H1 (cell line): ENCODE data around the gene IL32. TPM values are rescaled to one million over a fixed set of nuclear protein-coding genes. Genes with fewer than 3 reads are reported as not detected.
A peak's percentile ranks its signal among the peaks of the same experiment; 100 is the strongest.

Experiments
- BACH1 ChIP-seq: IDR thresholded peaks from 2 replicates; pipeline ENCODE4 v1.6.1; 2012; ENCODE audit warnings: low read length, improper control_type of control experiment
- BCL11A ChIP-seq, 2 experiments: IDR thresholded peaks; one replicate each; pipeline ENCODE4 v1.6.1; 2011; ENCODE audit warnings: low read depth in 2 of 2, low read length in 2 of 2, mild to moderate bottlenecking in 2 of 2
- BRCA1 ChIP-seq: IDR thresholded peaks from 2 replicates; pipeline ENCODE4 v1.6.1; 2012; ENCODE audit warnings: low read depth, low read length, improper control_type of control experiment
- EZH2 ChIP-seq: fragments of 200-600 bp; sonication (generic); IDR thresholded peaks from 2 replicates; pipeline ENCODE4 v1.7.1; 2012; ENCODE audit warnings: low read depth, mild to moderate bottlenecking, moderate library complexity, low read length, inconsistent platforms; ENCODE audit not compliant: severe bottlenecking
- FOSL1 ChIP-seq: IDR thresholded peaks from 2 replicates; pipeline ENCODE4 v1.6.1; 2011; ENCODE audit warnings: mild to moderate bottlenecking, low read depth, low read length, moderate library complexity; ENCODE audit not compliant: insufficient read depth
- GABPA ChIP-seq: IDR thresholded peaks from 2 replicates; pipeline ENCODE4 v1.6.1; 2011; ENCODE audit warnings: mild to moderate bottlenecking, low read length, moderate library complexity, borderline replicate concordance; ENCODE audit not compliant: insufficient read depth
- GTF2F1 ChIP-seq: IDR thresholded peaks from 2 replicates; pipeline ENCODE4 v1.6.1; 2012; ENCODE audit warnings: low read depth, low read length, improper control_type of control experiment, borderline replicate concordance
- HDAC2 ChIP-seq, 2 experiments: fragments of 300-600 bp in 1 of 2; sonication (generic) in 1 of 2; IDR thresholded peaks; 2 replicates each; pipeline ENCODE4 v1.6.1; 2011 to 2012; ENCODE audit warnings: low read depth in 2 of 2, low read length in 2 of 2, mild to moderate bottlenecking in 2 of 2, moderate library complexity in 2 of 2, borderline replicate concordance in 1 of 2, inconsistent platforms in 1 of 2
- MAFK ChIP-seq: IDR thresholded peaks from 2 replicates; pipeline ENCODE4 v1.6.1; 2012; ENCODE audit warnings: low read depth, mild to moderate bottlenecking, improper control_type of control experiment, low read length
- PHF8 ChIP-seq: fragments of 200-600 bp; sonication (generic); conservative IDR thresholded peaks from 2 replicates; pipeline ENCODE4 v1.7.1; 2012; ENCODE audit warnings: low read depth, mild to moderate bottlenecking, inconsistent platforms, low read length, moderate library complexity
- RBBP5 ChIP-seq: IDR thresholded peaks from 2 replicates; pipeline ENCODE4 v1.7.1; 2012; ENCODE audit warnings: low read depth, mild to moderate bottlenecking, inconsistent platforms, low read length, moderate library complexity, borderline replicate concordance
- RNF2 ChIP-seq: fragments of 200-900, 300-1000 bp; sonication (generic); IDR thresholded peaks from 2 replicates; pipeline ENCODE4 v1.7.1; 2016; ENCODE audit warnings: borderline replicate concordance, low read depth, mild to moderate bottlenecking, antibody characterized with exemption, low read length; ENCODE audit not compliant: poor library complexity, severe bottlenecking; ENCODE audit errors: missing control alignments
- SIN3A ChIP-seq, 2 experiments: IDR thresholded peaks in 1 of 2; conservative IDR thresholded peaks in 1 of 2; 2 replicates each; pipeline ENCODE4 v1.6.1; 2011 to 2012; ENCODE audit warnings: low read length in 2 of 2, improper control_type of control experiment in 1 of 2, low read depth in 1 of 2, mild to moderate bottlenecking in 1 of 2
- SRF ChIP-seq: IDR thresholded peaks from 2 replicates; pipeline ENCODE4 v1.6.1; 2011; ENCODE audit warnings: mild to moderate bottlenecking, low read depth, low read length, moderate library complexity
- TAF7 ChIP-seq: optimal IDR thresholded peaks from 2 replicates; pipeline ENCODE3; 2011; ENCODE audit warnings: low read depth, mild to moderate bottlenecking, inconsistent platforms, low read length, moderate library complexity, borderline replicate concordance
- TBP ChIP-seq: IDR thresholded peaks from 2 replicates; pipeline ENCODE4 v1.6.1; 2011; ENCODE audit warnings: low read depth, low read length, improper control_type of control experiment
- YY1 ChIP-seq: IDR thresholded peaks from 2 replicates; pipeline ENCODE4 v1.6.1; 2011; ENCODE audit warnings: low read depth, mild to moderate bottlenecking, low read length
- ZNF274 ChIP-seq: IDR thresholded peaks from 2 replicates; pipeline ENCODE4 v1.7.0; 2012; ENCODE audit warnings: low read length, borderline replicate concordance; ENCODE audit errors: extremely low read depth
- polyA plus RNA-seq, 7 experiments: library from polyadenylated mRNA; depleted of rRNA in 3 of 7; stranded (reverse) in 5 of 7; unstranded in 2 of 7; fragments of >200 nt in 5 of 7; fragments of 200-250 nt in 2 of 7; gene quantifications; 1 replicate in 5 of 7; 2 replicates in 1 of 7; 4 replicates in 1 of 7; pipeline versions ENCODE4 v1.2.1 to v1.2.3, GENCODE V29; 2011 to 2013; ENCODE audit warnings: missing spikeins in 2 of 7, mixed read lengths in 2 of 7
- total RNA-seq: library from RNA; stranded (reverse); fragmentation: NEBNext Ultra II Directional; extraction: Animal tissue kit (Norgen Biotek cat#: 25700); gene quantifications from 2 replicates; pipeline ENCODE4 v1.2.1, GENCODE V29; 2021
- TF ChIP-seq, protein P1 (sequence below), 3 experiments: IDR thresholded peaks; 1 replicate in 2 of 3; 2 replicates in 1 of 3; pipeline versions ENCODE4 v1.5.1 to v1.6.1; 2011; ENCODE audit warnings: low read length in 3 of 3, mild to moderate bottlenecking in 3 of 3, inconsistent platforms in 2 of 3, low read depth in 1 of 3, moderate library complexity in 1 of 3; ENCODE audit not compliant: insufficient read depth in 1 of 3; ENCODE audit errors: control extremely low read depth in 1 of 3

The IL32 gene
- total and polyA plus RNA-seq, 2 of the 8 experiments (the other 6 are each of a cell fraction or from before 2014, with no cell fraction given), result 2.7 to 5.0 TPM

DNA sequence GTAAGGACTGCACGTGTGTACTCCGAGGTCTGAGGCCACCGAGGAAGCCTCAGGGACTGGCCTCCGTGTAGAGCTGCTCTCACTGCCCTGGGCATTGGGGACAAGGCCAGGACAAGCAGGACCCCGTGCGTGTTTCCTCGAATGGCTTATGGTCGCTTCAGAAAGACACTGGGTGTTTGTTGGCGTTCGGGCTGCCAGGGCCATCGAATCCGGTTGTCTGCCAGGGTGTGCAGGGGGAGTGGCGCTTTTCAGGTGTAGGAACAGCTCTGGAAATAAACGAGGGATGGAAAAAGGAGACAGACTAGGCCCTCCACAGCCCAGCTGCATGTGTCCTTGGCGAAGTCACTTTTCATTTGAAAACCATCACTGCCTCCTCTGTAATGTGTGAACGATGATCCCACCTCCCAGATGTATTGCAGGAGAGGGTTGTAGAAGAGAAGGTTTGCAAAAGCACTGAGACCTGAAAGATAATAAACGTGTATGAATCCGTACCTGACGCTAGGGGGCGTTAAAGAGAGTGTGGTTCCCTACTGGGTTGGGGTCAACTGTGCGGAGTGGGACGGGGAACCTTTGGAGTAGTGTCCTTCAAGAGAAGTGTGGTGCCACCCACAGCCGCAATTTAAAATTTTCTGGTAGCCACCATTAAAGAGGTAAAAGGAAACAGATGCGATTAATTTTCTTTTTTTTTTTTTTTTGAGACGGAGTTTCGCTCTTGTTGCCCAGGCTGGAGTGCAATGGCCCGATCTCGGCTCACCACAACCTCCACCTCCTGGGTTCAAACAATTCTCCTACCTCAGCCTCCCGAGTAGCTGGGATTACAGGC lies 35.8 kb downstream of the IL32 start (continued):
- no peak for TF ChIP-seq EZH2
- TF ChIP-seq TAF7, result no peak
- no peak for TF ChIP-seq RNF2
- no peak for TF ChIP-seq BCL11A (IDR thresholded peaks at IDR 0.05; ENCODE audit: low read depth in 2 of 2, low read length in 2 of 2)
- no peak for TF ChIP-seq FOSL1
- TF ChIP-seq GTF2F1, result no peak
- 0 out of 2 replicates have a peak, but pooled peaks have one; percentile 31 for TF ChIP-seq YY1
- TF ChIP-seq ZNF274, result no peak
- peak; percentile 34; the same call in 1 of the 2 replicates for TF ChIP-seq BACH1
- TF ChIP-seq PHF8, result no peak
- TF ChIP-seq HDAC2 (IDR thresholded peaks at IDR 0.05; ENCODE audit: borderline replicate concordance in 1 of 2, low read depth in 2 of 2, low read length in 2 of 2), result peak in 1 of 2 experiments; percentile 26; a peak in 1 of 4 replicates
- TF ChIP-seq SIN3A (conservative IDR thresholded peaks at IDR 0.05 in 1 of 2, IDR thresholded peaks at IDR 0.05 in 1 of 2; ENCODE audit: low read depth in 1 of 2, low read length in 2 of 2), result no peak
- no peak for TF ChIP-seq TBP
- TF ChIP-seq GABPA, result no peak
- TF ChIP-seq RBBP5, result no peak
- no peak for TF ChIP-seq BRCA1
- TF ChIP-seq, protein P1, sequence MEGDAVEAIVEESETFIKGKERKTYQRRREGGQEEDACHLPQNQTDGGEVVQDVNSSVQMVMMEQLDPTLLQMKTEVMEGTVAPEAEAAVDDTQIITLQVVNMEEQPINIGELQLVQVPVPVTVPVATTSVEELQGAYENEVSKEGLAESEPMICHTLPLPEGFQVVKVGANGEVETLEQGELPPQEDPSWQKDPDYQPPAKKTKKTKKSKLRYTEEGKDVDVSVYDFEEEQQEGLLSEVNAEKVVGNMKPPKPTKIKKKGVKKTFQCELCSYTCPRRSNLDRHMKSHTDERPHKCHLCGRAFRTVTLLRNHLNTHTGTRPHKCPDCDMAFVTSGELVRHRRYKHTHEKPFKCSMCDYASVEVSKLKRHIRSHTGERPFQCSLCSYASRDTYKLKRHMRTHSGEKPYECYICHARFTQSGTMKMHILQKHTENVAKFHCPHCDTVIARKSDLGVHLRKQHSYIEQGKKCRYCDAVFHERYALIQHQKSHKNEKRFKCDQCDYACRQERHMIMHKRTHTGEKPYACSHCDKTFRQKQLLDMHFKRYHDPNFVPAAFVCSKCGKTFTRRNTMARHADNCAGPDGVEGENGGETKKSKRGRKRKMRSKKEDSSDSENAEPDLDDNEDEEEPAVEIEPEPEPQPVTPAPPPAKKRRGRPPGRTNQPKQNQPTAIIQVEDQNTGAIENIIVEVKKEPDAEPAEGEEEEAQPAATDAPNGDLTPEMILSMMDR (IDR thresholded peaks at IDR 0.05; ENCODE audit: control extremely low read depth in 1 of 3, insufficient read depth in 1 of 3, low read depth in 1 of 3, low read length in 3 of 3), result peak; percentile 65 to 85 (median 69)
- TF ChIP-seq MAFK, result no peak
- no peak for TF ChIP-seq SRF
